IgD-negative memory B cell (primary cell): ENCODE measurements around the gene NPAS3. TPM values are rescaled to one million over a fixed set of nuclear protein-coding genes. Genes with fewer than 3 reads are reported as not detected.

Experiments
- H3K27ac Mint-ChIP-seq, 3 donors: one replicate each; pipeline ENCODE4 v1.8.0; 2020 to 2022; ENCODE audit warnings: mild to moderate bottlenecking in 3 of 3, mixed read lengths in 3 of 3, moderate library complexity in 1 of 3
- H3K27me3 Mint-ChIP-seq: one replicate; pipeline ENCODE4 v1.8.0; 2021; ENCODE audit warnings: mixed read lengths
- H3K36me3 Mint-ChIP-seq: one replicate; pipeline ENCODE4 v1.8.0; 2020; ENCODE audit warnings: mild to moderate bottlenecking, mixed read lengths
- H3K4me1 Mint-ChIP-seq, 3 donors: one replicate each; pipeline ENCODE4 v1.8.0; 2020 to 2022; ENCODE audit warnings: mixed read lengths in 3 of 3, mild to moderate bottlenecking in 1 of 3
- H3K4me3 Mint-ChIP-seq, 4 donors: one replicate each; pipeline ENCODE4 v1.8.0; 2020 to 2022; ENCODE audit warnings: mild to moderate bottlenecking in 4 of 4, mixed read lengths in 4 of 4, moderate library complexity in 3 of 4
- H3K9me3 Mint-ChIP-seq, 3 donors: one replicate each; pipeline ENCODE4 v1.8.0; 2020 to 2021; ENCODE audit warnings: mixed read lengths in 3 of 3, mild to moderate bottlenecking in 1 of 3
- polyA plus RNA-seq: library from polyadenylated mRNA; unstranded; fragments of 300-500 nt; fragmentation: Illumina TruSeq; gene quantifications from one replicate; pipeline ENCODE4 v1.2.3, GENCODE V29; 2021

NPAS3 gene
- polyA plus RNA-seq, 1 donor from 2014 or later = not detected

GRCh38 chr14:33742166-33742565 lies 803.5 kb downstream of the NPAS3 start:
- Mint-ChIP-seq H3K4me1 (no peaks in the 10 kb centered on the region), H3K27ac (no peak overlapping the region), H3K4me3 (no peak overlapping the region), H3K27me3 (no peaks in the 10 kb centered on the region), H3K9me3 (peaks cover 0 to 2% (median 0%) of the 10 kb centered on the region in 3 donors), H3K36me3 (no peaks in the 10 kb centered on the region)

DNA sequence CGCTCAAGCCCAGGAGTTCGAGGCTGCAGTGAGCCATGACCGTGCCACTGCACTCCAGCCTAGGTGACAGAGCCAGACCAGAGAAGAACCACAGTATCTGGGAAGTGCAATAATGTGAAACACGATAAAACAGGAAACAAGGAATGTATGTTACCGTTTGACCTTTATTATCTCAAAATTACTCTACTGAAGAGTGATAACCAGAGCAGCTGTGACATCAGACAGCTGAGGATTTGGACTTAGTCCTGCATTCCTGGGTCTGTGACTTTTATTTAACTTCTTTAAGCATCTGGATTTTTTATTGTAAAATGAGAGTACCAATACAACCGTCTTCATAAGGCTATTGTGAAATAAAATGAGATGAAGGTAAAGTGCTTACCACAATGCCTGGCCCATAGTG lies 806.5 kb downstream of the NPAS3 start:
- H3K27ac Mint-ChIP-seq = no peak overlapping the region
- H3K27me3 Mint-ChIP-seq = no peaks in the 10 kb centered on the region
- no peak overlapping the region for H3K4me3 Mint-ChIP-seq
- no peaks in the 10 kb centered on the region for H3K36me3 Mint-ChIP-seq
- no peaks in the 10 kb centered on the region for H3K4me1 Mint-ChIP-seq
- peaks cover 0 to 1% (median 0%) of the 10 kb centered on the region in 3 donors for H3K9me3 Mint-ChIP-seq

GRCh38 chr14:33747749-33748148 lies 809.1 kb downstream of the NPAS3 start:
- Mint-ChIP-seq H3K27ac (peak overlapping the region in 1 of 3 donors; percentile 55), H3K27me3 (no peaks in the 10 kb centered on the region), H3K4me3 (no peak overlapping the region), H3K9me3 (peaks cover 0 to 1% (median 0%) of the 10 kb centered on the region in 3 donors), H3K4me1 (no peaks in the 10 kb centered on the region), H3K36me3 (no peaks in the 10 kb centered on the region)

DNA sequence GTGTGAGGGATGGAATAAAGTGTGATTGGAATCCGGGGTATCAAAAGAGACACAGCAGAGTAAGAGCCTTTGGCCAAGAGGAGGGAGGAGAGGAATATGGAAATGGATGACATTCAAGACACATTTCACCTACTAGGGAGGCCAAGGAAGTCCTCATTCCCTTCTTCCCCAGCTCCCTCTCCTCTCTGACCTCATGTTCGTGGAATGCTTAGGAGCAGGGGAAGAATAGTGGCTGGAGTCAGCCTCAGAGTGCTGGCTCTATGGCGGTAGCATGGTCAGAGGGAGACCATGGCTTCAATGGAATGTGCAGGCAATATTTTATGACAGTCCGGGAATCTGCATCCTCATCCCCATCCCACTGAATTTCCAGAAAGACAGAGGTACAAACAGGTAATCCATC lies 815.6 kb downstream of the NPAS3 start:
- H3K4me1 Mint-ChIP-seq = no peaks in the 10 kb centered on the region
- no peaks in the 10 kb centered on the region for H3K27me3 Mint-ChIP-seq
- no peak overlapping the region for H3K27ac Mint-ChIP-seq
- H3K9me3 Mint-ChIP-seq = no peaks in the 10 kb centered on the region
- no peak overlapping the region for H3K4me3 Mint-ChIP-seq
- H3K36me3 Mint-ChIP-seq = peaks cover 3% of the 10 kb centered on the region

- peaks cover 3% of the 10 kb centered on the region for H3K36me3 Mint-ChIP-seq
- H3K27me3 Mint-ChIP-seq = no peaks in the 10 kb centered on the region
- H3K27ac Mint-ChIP-seq = no peak overlapping the region
- no peaks in the 10 kb centered on the region for H3K4me1 Mint-ChIP-seq
- no peak overlapping the region for H3K4me3 Mint-ChIP-seq
- no peaks in the 10 kb centered on the region for H3K9me3 Mint-ChIP-seq
Measured at GRCh38 chr14:33755358-33755757, 816.7 kb downstream of the NPAS3 start.

DNA sequence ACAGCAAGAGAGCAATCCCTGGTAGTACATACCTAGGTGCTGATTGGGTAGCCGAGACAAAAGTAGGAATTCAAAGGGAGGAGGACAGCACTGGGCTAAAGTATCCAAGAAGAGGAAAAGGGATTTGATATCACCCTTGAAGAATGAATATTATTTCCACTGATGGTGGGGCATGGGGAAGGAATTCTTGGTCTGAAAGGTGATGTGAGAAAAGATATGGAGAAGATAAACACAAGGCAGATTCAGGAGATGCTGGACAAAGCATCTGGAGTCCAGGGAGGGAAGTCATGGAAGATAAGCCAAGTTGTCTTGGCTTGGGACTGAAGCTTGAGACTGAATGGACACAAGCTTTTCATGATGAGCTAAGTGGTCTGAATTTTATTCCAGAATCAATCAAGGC lies 818.2 kb downstream of the NPAS3 start:
- Mint-ChIP-seq H3K4me1 (no peaks in the 10 kb centered on the region), H3K27me3 (no peaks in the 10 kb centered on the region), H3K4me3 (no peak overlapping the region), H3K9me3 (peaks cover 0 to 3% (median 0%) of the 10 kb centered on the region in 3 donors), H3K36me3 (peaks cover 3% of the 10 kb centered on the region), H3K27ac (no peak overlapping the region)

GRCh38 chr14:33758547-33758946 lies 819.9 kb downstream of the NPAS3 start:
- H3K27ac Mint-ChIP-seq = no peak overlapping the region
- no peaks in the 10 kb centered on the region for H3K27me3 Mint-ChIP-seq
- H3K36me3 Mint-ChIP-seq = peaks cover 2% of the 10 kb centered on the region
- H3K9me3 Mint-ChIP-seq = peaks cover 0 to 3% (median 0%) of the 10 kb centered on the region in 3 donors
- H3K4me3 Mint-ChIP-seq = no peak overlapping the region
- no peaks in the 10 kb centered on the region for H3K4me1 Mint-ChIP-seq

GRCh38 chr14:33762161-33762851 lies 823.6 kb downstream of the NPAS3 start:
- H3K9me3 Mint-ChIP-seq = peaks cover 0 to 3% (median 2%) of the 10 kb centered on the region in 3 donors
- H3K36me3 Mint-ChIP-seq = peaks cover 2% of the 10 kb centered on the region
- no peaks in the 10 kb centered on the region for H3K27me3 Mint-ChIP-seq
- no peaks in the 10 kb centered on the region for H3K4me1 Mint-ChIP-seq
- no peak overlapping the region for H3K27ac Mint-ChIP-seq
- no peak overlapping the region for H3K4me3 Mint-ChIP-seq

DNA sequence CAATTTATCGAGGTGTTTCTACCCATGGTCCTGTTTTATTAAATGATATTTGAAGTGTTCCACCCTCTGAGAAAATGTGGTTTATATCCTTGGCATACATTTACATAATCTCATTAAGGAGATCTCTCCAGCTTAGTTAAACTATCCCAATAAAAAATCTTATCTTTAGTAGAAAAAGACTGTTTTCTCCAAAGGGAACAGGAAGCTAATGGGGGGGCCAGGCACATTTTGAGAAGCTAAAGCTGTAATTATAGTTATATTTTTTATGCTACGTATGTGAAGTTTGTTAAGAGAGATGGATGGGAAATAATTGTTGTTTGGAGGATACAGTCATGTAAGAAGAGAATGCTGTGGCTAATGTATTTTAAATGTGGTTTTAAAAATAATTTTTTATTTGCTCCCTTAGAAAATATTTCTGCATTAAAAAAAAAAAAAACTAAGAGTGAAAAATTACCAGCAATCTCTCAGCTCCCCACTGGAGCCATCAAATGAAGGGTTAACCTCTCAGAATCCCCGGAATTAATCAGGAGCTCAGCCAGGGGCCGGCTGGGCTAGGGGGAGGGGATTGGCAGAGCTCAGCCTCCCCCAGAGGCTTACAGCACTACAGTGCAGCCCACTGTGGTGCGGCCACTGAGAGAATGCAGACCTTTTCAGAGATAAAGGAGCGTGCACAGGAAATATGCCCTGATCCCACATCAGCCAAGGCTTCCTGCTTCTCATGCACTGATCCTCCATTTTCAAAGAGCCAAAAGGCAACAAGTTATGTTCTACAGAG lies 826.4 kb downstream of the NPAS3 start:
- Mint-ChIP-seq H3K27ac (no peak overlapping the region), H3K36me3 (no peaks in the 10 kb centered on the region), H3K9me3 (peaks cover 0 to 3% (median 2%) of the 10 kb centered on the region in 3 donors), H3K27me3 (no peaks in the 10 kb centered on the region), H3K4me3 (no peak overlapping the region), H3K4me1 (no peaks in the 10 kb centered on the region)

- no peaks in the 10 kb centered on the region for H3K4me1 Mint-ChIP-seq
- H3K27ac Mint-ChIP-seq = no peak overlapping the region
- no peak overlapping the region for H3K4me3 Mint-ChIP-seq
- H3K36me3 Mint-ChIP-seq = no peaks in the 10 kb centered on the region
- peaks cover 0 to 4% (median 0%) of the 10 kb centered on the region in 3 donors for H3K9me3 Mint-ChIP-seq
- H3K27me3 Mint-ChIP-seq = no peaks in the 10 kb centered on the region
Measured at GRCh38 chr14:33767586-33768457, 829.1 kb downstream of the NPAS3 start.

DNA sequence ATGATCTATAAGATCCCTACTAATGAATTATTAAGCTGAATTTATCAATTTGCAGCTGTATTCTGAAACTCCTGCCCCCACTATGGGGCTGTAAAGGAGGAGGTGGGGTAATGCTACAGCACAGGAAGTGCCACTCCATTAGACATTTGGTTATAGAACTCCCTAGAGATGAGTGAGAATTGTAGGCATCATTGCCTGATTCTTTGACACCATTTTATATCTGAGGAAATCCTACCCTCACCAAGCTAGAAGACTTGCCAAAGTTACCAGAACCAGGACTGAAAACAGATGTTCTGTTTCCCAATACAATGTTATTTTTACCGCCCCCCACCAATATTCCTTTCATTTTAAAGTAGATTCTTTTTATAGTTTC lies 829.8 kb downstream of the NPAS3 start:
- Mint-ChIP-seq H3K27ac (no peak overlapping the region), H3K9me3 (peaks cover 0 to 4% (median 0%) of the 10 kb centered on the region in 3 donors), H3K36me3 (no peaks in the 10 kb centered on the region), H3K4me1 (no peaks in the 10 kb centered on the region), H3K4me3 (no peak overlapping the region), H3K27me3 (no peaks in the 10 kb centered on the region)

GRCh38 chr14:33773205-33774030 lies 834.7 kb downstream of the NPAS3 start:
- Mint-ChIP-seq H3K4me3 (no peak overlapping the region), H3K4me1 (no peaks in the 10 kb centered on the region), H3K9me3 (peaks cover 0 to 4% (median 0%) of the 10 kb centered on the region in 3 donors), H3K36me3 (no peaks in the 10 kb centered on the region), H3K27ac (no peak overlapping the region), H3K27me3 (no peaks in the 10 kb centered on the region)

GRCh38 chr14:33774161-33774560 lies 835.5 kb downstream of the NPAS3 start:
- Mint-ChIP-seq H3K27ac (no peak overlapping the region), H3K36me3 (no peaks in the 10 kb centered on the region), H3K4me3 (no peak overlapping the region), H3K9me3 (peaks cover 0 to 4% (median 0%) of the 10 kb centered on the region in 3 donors), H3K4me1 (no peaks in the 10 kb centered on the region), H3K27me3 (no peaks in the 10 kb centered on the region)

- Mint-ChIP-seq H3K36me3 (no peaks in the 10 kb centered on the region), H3K27me3 (no peaks in the 10 kb centered on the region), H3K9me3 (peaks cover 0 to 4% (median 0%) of the 10 kb centered on the region in 3 donors), H3K4me1 (no peaks in the 10 kb centered on the region), H3K27ac (no peak overlapping the region), H3K4me3 (no peak overlapping the region)
Measured at GRCh38 chr14:33774723-33775470, 836.2 kb downstream of the NPAS3 start.
